Measurements from ENCODE around the gene LZIC.
A peak's percentile ranks its signal among the peaks of the same experiment; 100 is the strongest.

Gene LZIC

DNA sequence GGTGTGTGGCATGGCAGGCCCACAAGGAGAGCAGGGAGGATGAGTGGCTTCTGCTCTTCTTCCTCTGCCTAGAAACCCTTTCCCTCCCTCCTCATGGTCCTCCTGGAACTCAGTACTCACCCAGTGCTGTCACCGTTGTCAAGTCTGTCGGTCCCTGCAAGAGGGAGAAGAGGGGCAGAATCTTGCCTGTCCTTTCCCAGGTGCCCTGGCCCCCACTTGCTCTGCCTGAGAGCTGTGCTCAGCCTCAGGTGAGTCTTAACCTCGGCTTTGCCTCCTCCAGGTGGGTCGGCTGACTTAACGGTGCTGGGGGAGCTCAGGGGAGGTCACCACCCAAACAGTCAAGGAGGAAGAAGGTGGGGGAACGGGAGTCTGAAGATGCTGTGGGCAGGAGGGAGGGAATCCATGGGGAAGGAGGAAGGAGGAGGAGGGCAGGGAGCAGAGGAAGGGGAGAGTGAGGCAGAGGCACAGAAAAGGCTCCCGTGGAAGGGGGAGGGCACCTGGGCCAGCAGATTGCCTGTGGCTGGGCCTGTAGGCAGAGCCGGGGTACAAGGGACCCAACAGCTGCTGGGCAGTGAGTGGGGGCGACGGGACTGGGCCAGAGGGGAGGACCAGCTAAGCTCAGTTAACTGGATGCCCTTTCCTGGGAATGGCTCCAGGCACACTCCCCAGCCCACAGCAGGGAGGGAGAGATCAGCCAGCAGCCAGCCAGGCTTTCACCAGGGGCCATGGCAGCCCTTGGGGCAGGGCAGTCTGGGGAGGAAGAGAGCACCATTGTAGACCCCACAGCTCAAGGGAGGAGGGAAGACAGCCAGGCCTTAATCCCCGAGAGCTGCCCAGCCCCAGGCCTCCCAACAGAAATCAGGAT, 59.4 kb downstream of the LZIC start:
- H3K27ac Mint-ChIP-seq, result no peak overlapping the region
- no peak overlapping the region for H3K4me3 Mint-ChIP-seq
- no peaks in the 10 kb centered on the region for H3K27me3 Mint-ChIP-seq
- no peaks in the 10 kb centered on the region for H3K36me3 Mint-ChIP-seq (ENCODE audit: low read depth)
- ATAC-seq (no peak), DNase-seq (no peak)
- no peaks in the 10 kb centered on the region for H3K9me3 Mint-ChIP-seq
- H3K4me1 Mint-ChIP-seq, result peaks cover 17% of the 10 kb centered on the region

DNA sequence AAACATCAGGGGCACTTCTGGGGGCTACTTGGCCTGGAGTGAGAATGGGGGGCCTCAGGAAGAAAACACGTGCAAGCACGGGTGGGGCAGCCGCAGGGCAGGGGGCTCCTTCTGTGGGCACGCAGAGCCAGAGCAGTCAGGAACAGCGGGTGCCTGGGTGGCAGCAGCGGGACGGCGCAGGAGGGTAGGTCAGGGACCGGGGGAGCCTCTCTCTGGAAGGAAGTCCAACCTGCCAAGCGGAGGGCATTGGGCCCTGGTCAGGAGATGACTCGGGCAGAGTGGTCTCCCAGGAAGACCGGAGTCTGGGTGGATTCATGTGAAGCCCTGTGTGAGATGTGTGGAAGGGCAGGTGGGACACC, 60.3 kb downstream of the LZIC start:
- Mint-ChIP-seq H3K27me3 (no peaks in the 10 kb centered on the region), H3K4me1 (peaks cover 17% of the 10 kb centered on the region), H3K4me3 (no peak overlapping the region), H3K9me3 (no peaks in the 10 kb centered on the region), H3K27ac (no peak overlapping the region), H3K36me3 (ENCODE audit: low read depth) (no peaks in the 10 kb centered on the region)
- DNase-seq, result no peak
- ATAC-seq, result no peak

DNA sequence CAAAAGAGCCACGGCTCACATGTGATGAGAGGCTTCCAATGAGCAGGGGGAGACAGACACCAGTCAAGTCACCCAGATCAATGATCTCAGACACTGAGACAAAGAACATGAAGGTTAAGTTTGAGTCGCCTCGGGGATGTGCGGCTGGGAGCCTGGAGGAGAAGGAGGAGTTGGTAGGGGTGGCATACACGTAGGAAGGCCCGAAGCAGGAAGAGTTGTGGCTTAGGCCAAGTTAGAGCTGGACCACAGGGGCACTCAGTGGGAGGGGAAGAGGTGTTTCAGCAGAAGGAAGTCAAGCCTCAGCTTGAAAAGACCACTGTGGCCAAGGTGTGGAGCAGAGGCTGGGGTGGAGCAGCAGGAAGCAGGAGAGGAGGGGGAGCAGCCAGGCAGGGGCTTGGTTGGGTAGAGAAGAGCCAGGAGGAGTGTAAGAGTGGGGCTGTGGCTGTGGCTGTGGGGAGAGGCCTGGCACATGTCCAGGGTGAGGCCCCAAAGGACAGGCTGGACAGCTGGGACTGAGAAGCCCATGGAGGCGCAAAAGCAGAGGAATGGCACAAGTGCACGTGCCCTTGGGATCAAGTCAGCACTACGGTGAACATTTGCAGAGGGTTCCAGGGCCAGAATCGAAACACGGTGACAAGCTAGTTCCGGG, 60.8 kb downstream of the LZIC start:
- Mint-ChIP-seq H3K36me3 (ENCODE audit: low read depth) (no peaks in the 10 kb centered on the region), H3K4me3 (no peak overlapping the region), H3K4me1 (peaks cover 17% of the 10 kb centered on the region), H3K27ac (peak overlapping the region; percentile 9), H3K9me3 (no peaks in the 10 kb centered on the region), H3K27me3 (no peaks in the 10 kb centered on the region)
- ATAC-seq (peak; percentile 52), DNase-seq (peak; percentile 8)

DNA sequence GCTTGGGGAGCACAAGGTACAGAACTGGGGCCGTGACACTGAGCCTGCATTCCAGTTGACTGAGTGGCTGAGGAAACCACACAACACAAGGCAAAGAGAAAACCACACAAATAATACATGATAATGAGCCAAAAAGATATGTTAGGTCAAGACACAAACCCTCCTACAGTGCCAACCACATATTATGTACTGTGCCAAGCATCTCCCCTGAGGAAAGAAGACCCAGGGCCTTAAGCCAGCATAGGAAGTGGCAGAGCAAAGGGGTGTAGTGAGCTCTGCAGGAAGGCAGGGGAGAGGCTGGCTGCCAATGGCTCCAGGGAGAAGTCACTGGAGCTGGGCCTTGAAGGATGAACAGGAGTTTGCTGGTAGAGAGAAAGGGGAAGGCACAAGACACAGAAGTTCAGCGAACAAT, 61.3 kb downstream of the LZIC start:
- Mint-ChIP-seq H3K4me3 (no peak overlapping the region), H3K27ac (peak overlapping the region; percentile 9), H3K36me3 (ENCODE audit: low read depth) (no peaks in the 10 kb centered on the region), H3K9me3 (no peaks in the 10 kb centered on the region), H3K27me3 (no peaks in the 10 kb centered on the region), H3K4me1 (peaks cover 17% of the 10 kb centered on the region)
- no peak for ATAC-seq
- DNase-seq, result no peak

Data from activated naive CD8-positive, alpha-beta T cell treated with anti-CD3 and anti-CD28 coated beads, Interleukin-2, amount 50 U/mL, for 24 hours (primary cell).